GM12878 (cell line): ENCODE data around the gene LRP1B. TPM values are rescaled to one million over a fixed set of nuclear protein-coding genes. Genes with fewer than 3 reads are reported as not detected.

Source experiments
- ATAC-seq: fragments of 200-7000 bp; cut with Tn5 transposase; 3 replicates; pipeline ENCODE4 v1.9.1; 2020; ENCODE audit warnings: mild to moderate bottlenecking, moderate library complexity
- BruUV-seq: library from RNA; stranded (reverse); fragments of 400-500 nt; replicated peaks from 2 replicates; lab custom pipeline; 2021; lab: Mats Ljungman, UMichigan
- CTCF ChIA-PET: fragments of 300-600 bp; sonication (Branson Sonifier 250); formaldehyde crosslinking; extraction: SDS; loops from one replicate; lab custom pipeline; 2021; ENCODE audit warnings: inconsistent platforms; lab: Yijun Ruan, JAX
- POLR2A ChIA-PET: fragments of 350-600 bp; formaldehyde crosslinking; extraction: SDS; loops from one replicate; lab custom pipeline; 2021; ENCODE audit warnings: inconsistent platforms; lab: Charles Lee
- RAD21 ChIA-PET: fragments of 300-600 bp; sonication (Branson Sonifier 250); formaldehyde crosslinking; loops from one replicate; lab custom pipeline; 2023; ENCODE audit warnings: antibody characterized with exemption; ENCODE audit not compliant: unreplicated experiment; lab: Charles Lee
- SMC1A ChIA-PET: fragments of 300-600 bp; sonication (Branson Sonifier 250); formaldehyde crosslinking; loops from one replicate; lab custom pipeline; 2023; ENCODE audit not compliant: unreplicated experiment, uncharacterized antibody; lab: Charles Lee
- DNase-seq: peaks from one replicate; pipeline ENCODE4 v3.0.0-alpha.2; 2011; ENCODE audit warnings: low read depth, low spot score
- FAIRE-seq: peaks from 3 replicates; lab custom pipeline; 2011; peaks lifted over from hg19 to GRCh38; lab: Jason Lieb, UNC
- H2AFZ ChIP-seq: 2 replicates; pipeline ENCODE4 v1.6.0; 2011; ENCODE audit warnings: low read depth, low read length, control low read depth; ENCODE audit not compliant: control insufficient read depth
- H3K27ac ChIP-seq: 2 replicates; pipeline ENCODE4 v1.5.1; 2011; ENCODE audit warnings: control low read depth; ENCODE audit not compliant: control insufficient read depth, insufficient read depth
- H3K27me3 ChIP-seq, 2 experiments: replicated peaks in 1 of 2; 2 replicates each; pipeline versions ENCODE4 v1.6.0 to v1.6.1; 2011; ENCODE audit warnings: low read length in 1 of 2; ENCODE audit not compliant: control insufficient read depth in 2 of 2, insufficient read depth in 2 of 2
- H3K36me3 ChIP-seq, 2 experiments: 2 replicates each; pipeline ENCODE4 v1.5.1; 2011; ENCODE audit warnings: low read length in 1 of 2; ENCODE audit not compliant: control insufficient read depth in 2 of 2, insufficient read depth in 2 of 2
- H3K4me1 ChIP-seq: 2 replicates; pipeline ENCODE4 v1.6.1; 2011; ENCODE audit warnings: mild to moderate bottlenecking, low read length, moderate library complexity, mixed read lengths; ENCODE audit not compliant: control insufficient read depth, insufficient read depth
- H3K4me2 ChIP-seq: 2 replicates; pipeline ENCODE4 v1.6.0; 2011; ENCODE audit warnings: control low read depth; ENCODE audit not compliant: control insufficient read depth, insufficient read depth
- H3K4me3 ChIP-seq: fragments of 200-600 bp; sonication (generic); 2 replicates; pipeline ENCODE4 v1.5.1; 2016
- H3K79me2 ChIP-seq: 2 replicates; pipeline ENCODE4 v1.6.0; 2011; ENCODE audit warnings: low read length; ENCODE audit not compliant: control insufficient read depth, insufficient read depth
- H3K9ac ChIP-seq: 2 replicates; pipeline ENCODE4 v1.8.0; 2011; ENCODE audit warnings: low read length, control low read depth, mixed read lengths; ENCODE audit not compliant: control insufficient read depth, insufficient read depth
- H3K9me3 ChIP-seq: replicated peaks from 3 replicates; pipeline ENCODE4 v1.5.1; 2011; ENCODE audit warnings: mild to moderate bottlenecking, low read length; ENCODE audit not compliant: control insufficient read depth, insufficient read depth
- H4K20me1 ChIP-seq: 2 replicates; pipeline ENCODE4 v1.6.0; 2011; ENCODE audit not compliant: control insufficient read depth, insufficient read depth
- ATF7 ChIP-seq: fragments of 450-650 bp; IDR thresholded peaks from 2 replicates; pipeline ENCODE4 v1.6.1; 2016; ENCODE audit warnings: low read depth, mild to moderate bottlenecking
- DPF2 ChIP-seq: fragments of 450-650 bp; IDR thresholded peaks from 2 replicates; pipeline ENCODE4 v1.6.1; 2017; ENCODE audit warnings: mild to moderate bottlenecking
- EZH2 ChIP-seq: IDR thresholded peaks from 2 replicates; pipeline ENCODE4 v1.6.1; 2012; ENCODE audit warnings: low read depth, mild to moderate bottlenecking, control low read depth, inconsistent platforms, low read length, borderline replicate concordance; ENCODE audit not compliant: control insufficient read depth
- FOXK2 ChIP-seq: fragments of 450-650 bp; IDR thresholded peaks from 2 replicates; pipeline ENCODE4 v1.6.1; 2017; ENCODE audit warnings: mild to moderate bottlenecking, moderate library complexity
- FOXM1 ChIP-seq: IDR thresholded peaks from 2 replicates; pipeline ENCODE4 v1.6.1; 2012; ENCODE audit warnings: low read depth, mild to moderate bottlenecking, inconsistent platforms, low read length, moderate library complexity
- JUND ChIP-seq: IDR thresholded peaks from 2 replicates; pipeline ENCODE4 v1.6.1; 2012; ENCODE audit warnings: low read depth, mild to moderate bottlenecking, low read length, improper control_type of control experiment, moderate library complexity
- KLF5 ChIP-seq: fragments of 450-650 bp; IDR thresholded peaks from 2 replicates; pipeline ENCODE4 v1.6.1; 2014; ENCODE audit warnings: mild to moderate bottlenecking; ENCODE audit not compliant: partially characterized antibody
- MXI1 ChIP-seq: fragments of 150-350 bp; IDR thresholded peaks from 2 replicates; pipeline ENCODE4 v1.6.1; 2011; ENCODE audit warnings: low read depth, mild to moderate bottlenecking, inconsistent platforms, low read length, improper control_type of control experiment
- NRF1 ChIP-seq: conservative IDR thresholded peaks from 2 replicates; pipeline ENCODE4 v1.6.1; 2011; ENCODE audit warnings: mild to moderate bottlenecking, low read depth, low read length, improper control_type of control experiment
- RELA ChIP-seq: fragments of 450-650 bp; IDR thresholded peaks from 2 replicates; pipeline ENCODE4 v1.8.0; 2014; ENCODE audit warnings: borderline replicate concordance; ENCODE audit not compliant: partially characterized antibody
- STAT1 ChIP-seq: fragments of 450-650 bp; conservative IDR thresholded peaks from 2 replicates; pipeline ENCODE4 v1.6.1; 2014; ENCODE audit warnings: antibody characterized with exemption, mild to moderate bottlenecking
- STAT3 ChIP-seq: IDR thresholded peaks from 2 replicates; pipeline ENCODE4 v1.6.1; 2011; ENCODE audit warnings: low read depth, low read length, improper control_type of control experiment
- SUZ12 ChIP-seq: fragments of 200-600 bp; sonication (generic); IDR thresholded peaks from one replicate; pipeline ENCODE4 v1.6.1; 2018; ENCODE audit warnings: antibody characterized with exemption, mild to moderate bottlenecking; ENCODE audit not compliant: unreplicated experiment
- TCF12 ChIP-seq: IDR thresholded peaks from 2 replicates; pipeline ENCODE4 v1.6.1; 2011; ENCODE audit warnings: low read depth, mild to moderate bottlenecking, low read length
- ZNF217 ChIP-seq: fragments of 450-650 bp; IDR thresholded peaks from 2 replicates; pipeline ENCODE4 v1.6.1; 2017; ENCODE audit warnings: antibody characterized with exemption, mild to moderate bottlenecking
- ZZZ3 ChIP-seq: IDR thresholded peaks from 2 replicates; pipeline ENCODE4 v1.6.1; 2011; ENCODE audit warnings: low read depth; ENCODE audit not compliant: control insufficient read depth, insufficient read length
- WGBS: methylation state at CpG from one replicate; pipeline ENCODE4 v1.1.6; 2016; ENCODE audit warnings: low lambda C conversion rate; ENCODE audit not compliant: insufficient replicate concordance, insufficient coverage; ENCODE audit errors: missing lambda C conversion rate; 5-methylcytosine and 5-hydroxymethylcytosine counted together
- in situ Hi-C: fragments of 300-500 bp; cut with MboI; formaldehyde crosslinking; loops from 9 replicates; pipeline ENCODE4 v1.14.3; 2018; ENCODE audit warnings: mixed read lengths
- intact Hi-C: fragments of 100-400 bp; cut with micrococcal nuclease; formaldehyde crosslinking; loops from one replicate; pipeline ENCODE4 v1.14.2; 2022; ENCODE audit not compliant: unreplicated experiment
- polyA plus RNA-seq, 11 experiments: library from polyadenylated mRNA; depleted of rRNA in 4 of 11; unstranded in 6 of 11; stranded (reverse) in 5 of 11; fragments of >200 nt; fragmentation: Nextera tagmentation in 4 of 11; fragmentation: Illumina TruSeq in 1 of 11; extraction: Ambion mirVana in 4 of 11; extraction: Trizol in 1 of 11; gene quantifications; 1 replicate in 1 of 11; 2 replicates in 10 of 11; pipeline versions ENCODE4 v1.2.1 to v1.2.3, GENCODE V29; 2011 to 2016; ENCODE audit warnings: inconsistent platforms in 2 of 11, missing spikeins in 2 of 11, low read depth in 1 of 11
- total RNA-seq, 4 experiments: library from RNA; depleted of rRNA in 3 of 4; stranded (reverse); fragments of >200 nt in 3 of 4; fragmentation: Illumina TruSeq in 1 of 4; extraction: Trizol in 1 of 4; gene quantifications; 2 replicates each; pipeline versions ENCODE4 v1.2.1 to v1.2.3, GENCODE V29; 2013 to 2021
- TF ChIP-seq, protein P1 (sequence below): fragments of 150-350 bp; IDR thresholded peaks from 2 replicates; pipeline ENCODE4 v1.6.1; 2016; ENCODE audit warnings: low read depth, low read length
- TF ChIP-seq, protein P2 (sequence below): fragments of 150-350 bp; IDR thresholded peaks from 2 replicates; pipeline ENCODE4 v1.6.1; 2014; ENCODE audit warnings: mild to moderate bottlenecking, low read depth, low read length
- TF ChIP-seq, protein P3 (sequence below): IDR thresholded peaks from 2 replicates; pipeline ENCODE4 v1.6.1; 2011; ENCODE audit warnings: mild to moderate bottlenecking, low read depth, low read length, moderate library complexity; ENCODE audit not compliant: insufficient replicate concordance

The LRP1B gene
- total and polyA plus RNA-seq, 10 of the 15 experiments (the other 5 are each of a cell fraction or from before 2014, with no cell fraction given) = under 0.01 to 0.06 (median 0.03) TPM; not detected in 5

DNA sequence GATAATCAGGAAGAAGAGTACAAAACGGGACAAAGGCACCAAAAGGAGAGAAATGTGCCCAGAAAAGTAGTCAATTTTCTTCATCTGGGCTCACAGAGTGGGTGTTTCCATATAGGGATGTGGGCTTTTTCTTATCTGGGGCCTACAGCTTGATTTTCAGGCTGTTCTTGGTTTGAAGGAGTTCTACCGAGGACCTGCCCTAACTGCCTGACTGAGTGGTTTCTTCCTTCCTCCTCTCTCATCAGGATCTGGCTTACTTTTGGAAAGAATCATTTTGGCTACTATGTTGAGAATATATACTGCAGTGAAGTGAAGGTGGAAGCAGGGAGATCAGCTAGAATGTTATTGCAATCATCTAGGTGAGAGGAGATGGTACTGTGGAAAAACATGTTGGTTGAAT, 316.7 kb downstream of the LRP1B start:
- ATAC-seq = no peak
- Histone ChIP-seq H2AFZ (no peak overlapping the region), H4K20me1 (no peaks in the 10 kb centered on the region), H3K9me3 (no peaks in the 10 kb centered on the region; the same call in 2 of the 3 replicates), H3K79me2 (no peaks in the 10 kb centered on the region), H3K27me3 (no peaks in the 10 kb centered on the region), H3K36me3 (no peaks in the 10 kb centered on the region), H3K4me2 (no peak overlapping the region), H3K27ac (no peak overlapping the region), H3K9ac (no peak overlapping the region), H3K4me1 (no peaks in the 10 kb centered on the region), H3K4me3 (no peak overlapping the region)
- RAD21 ChIA-PET = no interaction called here
- DNase-seq = no peak
- BruUV-seq = no TSS peak
- no peak for FAIRE-seq
- POLR2A ChIA-PET = no interaction called here
- in situ Hi-C loops (no loop called here), intact Hi-C loops (no loop called here)
- CTCF ChIA-PET = no interaction called here
- 0% methylated on average over 2 of the region's 2 CpGs for WGBS
- TF ChIP-seq EZH2 (no peak), JUND (no peak), DPF2 (no peak), ZZZ3 (no peak), NRF1 (no peak), FOXK2 (no peak), TCF12 (no peak), SUZ12 (no peak), STAT3 (no peak), MXI1 (no peak), RELA (no peak), ZNF217 (no peak), STAT1 (no peak), KLF5 (no peak), ATF7 (no peak), FOXM1 (no peak)
- TF ChIP-seq, protein P1, sequence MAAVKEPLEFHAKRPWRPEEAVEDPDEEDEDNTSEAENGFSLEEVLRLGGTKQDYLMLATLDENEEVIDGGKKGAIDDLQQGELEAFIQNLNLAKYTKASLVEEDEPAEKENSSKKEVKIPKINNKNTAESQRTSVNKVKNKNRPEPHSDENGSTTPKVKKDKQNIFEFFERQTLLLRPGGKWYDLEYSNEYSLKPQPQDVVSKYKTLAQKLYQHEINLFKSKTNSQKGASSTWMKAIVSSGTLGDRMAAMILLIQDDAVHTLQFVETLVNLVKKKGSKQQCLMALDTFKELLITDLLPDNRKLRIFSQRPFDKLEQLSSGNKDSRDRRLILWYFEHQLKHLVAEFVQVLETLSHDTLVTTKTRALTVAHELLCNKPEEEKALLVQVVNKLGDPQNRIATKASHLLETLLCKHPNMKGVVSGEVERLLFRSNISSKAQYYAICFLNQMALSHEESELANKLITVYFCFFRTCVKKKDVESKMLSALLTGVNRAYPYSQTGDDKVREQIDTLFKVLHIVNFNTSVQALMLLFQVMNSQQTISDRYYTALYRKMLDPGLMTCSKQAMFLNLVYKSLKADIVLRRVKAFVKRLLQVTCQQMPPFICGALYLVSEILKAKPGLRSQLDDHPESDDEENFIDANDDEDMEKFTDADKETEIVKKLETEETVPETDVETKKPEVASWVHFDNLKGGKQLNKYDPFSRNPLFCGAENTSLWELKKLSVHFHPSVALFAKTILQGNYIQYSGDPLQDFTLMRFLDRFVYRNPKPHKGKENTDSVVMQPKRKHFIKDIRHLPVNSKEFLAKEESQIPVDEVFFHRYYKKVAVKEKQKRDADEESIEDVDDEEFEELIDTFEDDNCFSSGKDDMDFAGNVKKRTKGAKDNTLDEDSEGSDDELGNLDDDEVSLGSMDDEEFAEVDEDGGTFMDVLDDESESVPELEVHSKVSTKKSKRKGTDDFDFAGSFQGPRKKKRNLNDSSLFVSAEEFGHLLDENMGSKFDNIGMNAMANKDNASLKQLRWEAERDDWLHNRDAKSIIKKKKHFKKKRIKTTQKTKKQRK = no peak
- TF ChIP-seq, protein P2, sequence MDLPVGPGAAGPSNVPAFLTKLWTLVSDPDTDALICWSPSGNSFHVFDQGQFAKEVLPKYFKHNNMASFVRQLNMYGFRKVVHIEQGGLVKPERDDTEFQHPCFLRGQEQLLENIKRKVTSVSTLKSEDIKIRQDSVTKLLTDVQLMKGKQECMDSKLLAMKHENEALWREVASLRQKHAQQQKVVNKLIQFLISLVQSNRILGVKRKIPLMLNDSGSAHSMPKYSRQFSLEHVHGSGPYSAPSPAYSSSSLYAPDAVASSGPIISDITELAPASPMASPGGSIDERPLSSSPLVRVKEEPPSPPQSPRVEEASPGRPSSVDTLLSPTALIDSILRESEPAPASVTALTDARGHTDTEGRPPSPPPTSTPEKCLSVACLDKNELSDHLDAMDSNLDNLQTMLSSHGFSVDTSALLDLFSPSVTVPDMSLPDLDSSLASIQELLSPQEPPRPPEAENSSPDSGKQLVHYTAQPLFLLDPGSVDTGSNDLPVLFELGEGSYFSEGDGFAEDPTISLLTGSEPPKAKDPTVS = no peak
- TF ChIP-seq, protein P3, sequence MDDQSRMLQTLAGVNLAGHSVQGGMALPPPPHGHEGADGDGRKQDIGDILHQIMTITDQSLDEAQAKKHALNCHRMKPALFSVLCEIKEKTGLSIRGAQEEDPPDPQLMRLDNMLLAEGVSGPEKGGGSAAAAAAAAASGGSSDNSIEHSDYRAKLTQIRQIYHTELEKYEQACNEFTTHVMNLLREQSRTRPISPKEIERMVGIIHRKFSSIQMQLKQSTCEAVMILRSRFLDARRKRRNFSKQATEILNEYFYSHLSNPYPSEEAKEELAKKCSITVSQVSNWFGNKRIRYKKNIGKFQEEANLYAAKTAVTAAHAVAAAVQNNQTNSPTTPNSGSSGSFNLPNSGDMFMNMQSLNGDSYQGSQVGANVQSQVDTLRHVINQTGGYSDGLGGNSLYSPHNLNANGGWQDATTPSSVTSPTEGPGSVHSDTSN = no peak
- SMC1A ChIA-PET = no interaction called here
